Inferior parietal cortex (tissue), 1 donor: ENCODE results near the gene PCDH8.

Experiments
- DNase-seq: peaks from one replicate; pipeline ENCODE4 v3.0.0-alpha.2; 2016; ENCODE audit errors: extremely low spot score

The PCDH8 gene

DNA sequence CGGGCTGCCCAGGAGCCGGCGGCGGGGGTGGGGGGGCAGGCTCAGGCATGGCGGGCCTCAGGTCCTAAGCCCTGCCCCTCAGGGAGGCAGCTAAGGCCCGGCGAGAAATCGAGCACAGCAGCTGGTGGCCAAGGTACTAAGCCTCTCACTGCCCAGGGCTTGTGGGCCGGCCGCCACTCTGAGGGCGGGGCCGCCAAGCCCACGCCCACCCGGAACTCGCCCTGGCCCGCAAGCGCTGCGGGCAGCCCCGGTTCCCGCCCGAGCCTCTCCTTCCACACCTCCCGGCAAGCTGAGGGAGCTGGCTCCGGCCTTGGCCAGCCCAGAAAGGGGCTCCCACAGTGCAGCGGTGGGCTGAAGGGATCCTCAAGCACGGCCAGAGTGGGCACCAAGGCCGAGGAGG, 33.1 kb downstream of the PCDH8 start:
- DNase-seq: no peak

GRCh38 chr13:52812941-52813340, 35.5 kb downstream of the PCDH8 start:
- no peak for DNase-seq

DNA sequence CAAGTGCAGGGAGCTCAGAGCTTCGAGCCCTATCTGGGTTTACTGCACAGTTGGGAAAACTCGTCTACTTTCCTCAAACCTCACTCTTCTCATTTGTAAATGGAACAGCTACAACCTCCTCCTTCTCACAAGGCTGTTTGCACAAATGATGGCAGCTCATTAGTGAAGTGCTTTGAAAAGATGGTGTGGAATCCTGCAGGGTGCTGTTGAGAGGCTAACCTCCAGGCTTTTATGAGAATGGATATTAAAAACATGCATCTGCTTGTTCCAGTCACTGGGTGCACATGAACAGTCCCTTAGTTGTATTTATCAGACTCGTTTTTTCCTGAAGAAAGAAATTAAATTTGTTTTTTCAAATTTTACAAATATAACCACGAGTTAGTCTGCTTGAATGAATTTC, 36.6 kb downstream of the PCDH8 start:
- DNase-seq: no peak

- DNase-seq: no peak
These were observed 37.9 kb downstream of the PCDH8 start for GRCh38 chr13:52810526-52810925.

GRCh38 chr13:52810011-52810410, 38.4 kb downstream of the PCDH8 start:
- DNase-seq: no peak

GRCh38 chr13:52809310-52809769, 39.1 kb downstream of the PCDH8 start:
- peak; percentile 57 for DNase-seq

DNA sequence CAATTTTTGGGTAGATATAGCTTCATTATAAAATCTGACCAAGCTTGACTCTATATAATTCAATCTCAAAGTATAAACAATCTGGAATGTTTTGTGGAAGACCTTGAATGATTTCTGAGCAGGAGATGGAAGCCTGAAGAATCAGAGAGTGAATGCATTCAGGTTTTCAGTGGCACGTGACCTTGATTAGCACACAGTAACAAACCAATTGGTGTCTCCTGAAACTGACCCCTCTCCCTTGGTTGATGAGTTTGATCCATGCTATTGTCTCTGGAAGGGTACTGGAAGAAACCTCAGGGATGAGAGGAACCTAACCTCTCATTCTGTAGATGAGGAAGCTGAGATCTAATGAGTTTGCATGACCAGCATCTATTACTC, 39.6 kb downstream of the PCDH8 start:
- DNase-seq: no peak

- DNase-seq: no peak
These were observed 42.4 kb downstream of the PCDH8 start for GRCh38 chr13:52806029-52806428.

DNA sequence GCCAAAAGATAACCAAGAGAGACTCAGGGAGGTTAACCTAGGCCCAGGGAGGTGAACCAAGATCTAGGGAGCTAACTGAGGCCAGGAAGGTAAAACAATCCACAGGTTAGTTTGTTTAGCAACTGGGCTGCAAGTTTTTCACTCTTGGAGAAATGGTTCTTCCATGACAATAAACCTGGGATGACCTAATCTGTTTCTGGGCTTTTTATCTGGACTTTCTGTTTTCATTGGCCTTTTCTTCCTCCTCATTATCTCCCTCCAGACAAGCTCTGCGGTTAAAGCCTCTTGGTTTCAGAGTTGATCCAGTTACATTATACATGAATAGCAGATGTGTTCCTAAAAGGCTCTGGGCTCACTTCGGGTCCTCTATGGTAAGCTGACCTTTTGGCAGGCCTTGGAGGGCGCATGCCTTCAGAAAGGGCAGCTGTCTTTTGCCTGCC, 44.2 kb downstream of the PCDH8 start:
- no peak for DNase-seq

DNA sequence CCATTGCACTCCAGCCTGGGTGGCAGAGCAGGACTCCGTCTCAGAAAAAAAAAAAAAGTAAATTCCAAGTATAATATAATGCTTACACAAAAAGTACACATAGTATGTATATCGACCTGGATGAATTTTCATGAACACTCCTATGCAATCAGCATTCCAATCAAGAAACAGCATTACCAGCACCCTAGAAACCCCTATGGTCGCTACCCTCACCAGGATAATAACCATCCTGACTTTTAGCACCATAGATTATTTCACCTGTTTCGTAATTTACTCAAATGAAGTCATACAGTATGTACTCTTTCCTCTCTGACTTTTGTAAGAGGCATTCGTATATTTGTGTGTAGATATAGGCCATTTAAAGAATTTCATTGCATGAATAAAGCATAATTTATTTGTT, 47.6 kb downstream of the PCDH8 start:
- no peak for DNase-seq

DNA sequence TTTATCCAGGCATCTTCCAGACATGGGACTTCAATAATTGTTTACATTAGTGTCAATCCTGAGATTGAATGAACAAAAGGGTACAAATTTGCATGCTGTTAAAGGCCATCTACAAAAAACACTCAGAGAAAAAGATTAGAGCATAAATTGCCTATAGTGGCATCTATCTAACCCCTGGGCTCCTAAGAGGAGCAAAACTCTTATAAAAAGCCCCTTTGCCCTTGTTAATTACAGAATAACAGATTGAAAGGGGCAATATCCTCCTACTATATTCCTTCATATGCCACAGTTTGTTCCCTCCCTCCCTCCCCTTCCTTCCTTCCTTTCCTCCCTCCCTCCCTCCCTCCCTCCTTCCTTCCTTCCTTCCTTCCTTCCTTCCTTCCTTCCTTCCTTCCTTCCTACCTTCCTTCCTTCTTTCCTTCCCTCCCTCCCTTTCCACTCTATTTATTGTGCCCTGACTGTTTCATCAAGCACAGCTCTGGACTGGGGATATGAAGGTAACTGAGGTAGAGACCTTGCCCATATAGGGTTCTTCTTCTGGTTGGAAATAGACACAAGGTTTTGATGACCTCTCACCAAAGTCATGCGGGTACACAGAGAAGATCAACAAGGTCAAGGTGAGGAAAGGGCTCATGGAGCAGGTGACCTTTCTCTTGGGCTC, 49.5 kb downstream of the PCDH8 start:
- DNase-seq: no peak

DNA sequence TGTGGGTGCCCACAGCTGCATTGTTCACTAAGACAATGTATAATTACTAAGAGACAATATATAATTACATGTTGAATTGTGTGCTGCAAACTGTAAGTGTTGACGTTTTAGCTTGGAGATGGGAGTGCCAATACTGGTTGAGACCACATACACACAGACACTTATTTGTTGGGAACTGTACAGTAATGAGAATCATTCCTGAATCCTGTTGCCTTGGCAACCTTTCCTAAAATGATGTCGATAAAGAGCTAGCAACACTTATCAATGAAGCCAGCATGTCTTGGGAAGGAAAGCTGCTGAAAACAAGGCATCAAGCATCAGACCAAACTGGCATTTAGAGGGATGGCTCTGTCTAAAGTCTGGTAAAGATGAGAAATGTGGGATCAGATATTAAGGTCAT, 51.3 kb downstream of the PCDH8 start:
- DNase-seq: no peak

- no peak for DNase-seq
These were observed 53.9 kb downstream of the PCDH8 start for GRCh38 chr13:52794589-52794988.

GRCh38 chr13:52793515-52794061, 54.9 kb downstream of the PCDH8 start:
- DNase-seq: no peak
